Activated CD8-positive, alpha-beta memory T cell treated with anti-CD3 and anti-CD28 coated beads, Interleukin-2, amount 50 U/mL, for 1 hour (primary cell): ENCODE measurements around the gene PLEKHH1.

ENCODE experiments used
- DNase-seq: peaks from one replicate; pipeline ENCODE4 v3.0.0-alpha.2; 2020; ENCODE audit errors: extremely low read depth

PLEKHH1 gene

GRCh38 chr14:67567654-67568053, 34.6 kb downstream of the PLEKHH1 start:
- DNase-seq: no peak

GRCh38 chr14:67569011-67569650, 36.0 kb downstream of the PLEKHH1 start:
- no peak for DNase-seq

- no peak for DNase-seq
Observed at GRCh38 chr14:67569651-67570290, 36.7 kb downstream of the PLEKHH1 start.

GRCh38 chr14:67570453-67570852, 37.4 kb downstream of the PLEKHH1 start:
- DNase-seq: no peak

GRCh38 chr14:67571275-67571990, 38.3 kb downstream of the PLEKHH1 start:
- DNase-seq: peak; percentile 28

GRCh38 chr14:67571991-67572323, 38.9 kb downstream of the PLEKHH1 start:
- no peak for DNase-seq

- no peak for DNase-seq
Observed at GRCh38 chr14:67572608-67573007, 39.5 kb downstream of the PLEKHH1 start.

- DNase-seq: no peak
Observed at GRCh38 chr14:67573228-67574010, 40.3 kb downstream of the PLEKHH1 start.

GRCh38 chr14:67574156-67574555, 41.1 kb downstream of the PLEKHH1 start:
- no peak for DNase-seq

- no peak for DNase-seq
Observed at GRCh38 chr14:67574806-67575205, 41.7 kb downstream of the PLEKHH1 start.

- no peak for DNase-seq
Observed at GRCh38 chr14:67575684-67576083, 42.6 kb downstream of the PLEKHH1 start.

GRCh38 chr14:67576216-67576955, 43.3 kb downstream of the PLEKHH1 start:
- no peak for DNase-seq

- no peak for DNase-seq
Observed at GRCh38 chr14:67577181-67577808, 44.2 kb downstream of the PLEKHH1 start.

GRCh38 chr14:67577909-67578749, 45.0 kb downstream of the PLEKHH1 start:
- DNase-seq: no peak

GRCh38 chr14:67579040-67579439, 46.0 kb downstream of the PLEKHH1 start:
- DNase-seq: no peak

GRCh38 chr14:67579636-67580035, 46.5 kb downstream of the PLEKHH1 start:
- no peak for DNase-seq

- no peak for DNase-seq
Observed at GRCh38 chr14:67580336-67581171, 47.5 kb downstream of the PLEKHH1 start.

- DNase-seq: no peak
Observed at GRCh38 chr14:67581643-67582042, 48.6 kb downstream of the PLEKHH1 start.

GRCh38 chr14:67582061-67582460, 49.0 kb downstream of the PLEKHH1 start:
- no peak for DNase-seq
